Stimulated activated CD4-positive, alpha-beta T cell treated with anti-CD3 and anti-CD28 coated beads, TNF-alpha, amount 100 ng/mL, for 1 hour (primary cell): Measurements from ENCODE around the gene EIF5AL1.
"Not testable (repeated sequence)": the region's sequence is repeated elsewhere in the genome, so short reads cannot be mapped to it uniquely, and the experiment has no call there.

Experiments used
- DNase-seq, 3 donors: peaks; one replicate each; pipeline ENCODE4 v3.0.0-alpha.2; 2020; ENCODE audit warnings: low read depth in 3 of 3, low spot score in 1 of 3

Gene EIF5AL1

DNA sequence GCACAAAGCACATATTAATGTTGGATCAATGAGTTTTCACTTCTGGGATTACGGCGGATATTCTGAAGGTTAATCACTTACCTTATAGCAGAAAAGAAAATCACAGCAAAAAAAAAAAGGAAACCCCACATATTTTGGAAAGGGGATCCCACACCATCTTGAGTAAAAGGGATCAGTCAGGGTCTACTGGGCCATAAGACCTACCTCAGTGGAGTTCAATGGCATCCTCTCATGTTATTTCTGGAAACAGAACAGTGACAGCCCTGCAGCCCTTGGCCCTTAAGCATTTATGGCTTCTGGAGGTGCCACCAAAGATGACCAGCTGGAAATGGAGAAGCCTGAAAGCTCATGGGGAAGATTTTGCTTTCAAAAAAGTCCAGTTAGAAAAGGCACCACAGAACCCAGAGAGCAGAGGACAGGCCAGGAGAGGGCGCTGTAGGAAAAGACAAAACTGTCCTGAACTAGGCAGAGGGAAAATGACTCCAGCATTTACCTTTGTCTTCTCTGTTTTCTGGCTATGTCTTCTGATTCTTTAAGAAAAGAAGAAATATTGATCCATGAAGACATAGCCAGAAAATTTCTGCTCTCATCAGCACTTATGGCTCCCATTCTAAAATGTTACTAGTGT lies 2.9 kb upstream of the EIF5AL1 start:
- not testable (repeated sequence) for DNase-seq

DNA sequence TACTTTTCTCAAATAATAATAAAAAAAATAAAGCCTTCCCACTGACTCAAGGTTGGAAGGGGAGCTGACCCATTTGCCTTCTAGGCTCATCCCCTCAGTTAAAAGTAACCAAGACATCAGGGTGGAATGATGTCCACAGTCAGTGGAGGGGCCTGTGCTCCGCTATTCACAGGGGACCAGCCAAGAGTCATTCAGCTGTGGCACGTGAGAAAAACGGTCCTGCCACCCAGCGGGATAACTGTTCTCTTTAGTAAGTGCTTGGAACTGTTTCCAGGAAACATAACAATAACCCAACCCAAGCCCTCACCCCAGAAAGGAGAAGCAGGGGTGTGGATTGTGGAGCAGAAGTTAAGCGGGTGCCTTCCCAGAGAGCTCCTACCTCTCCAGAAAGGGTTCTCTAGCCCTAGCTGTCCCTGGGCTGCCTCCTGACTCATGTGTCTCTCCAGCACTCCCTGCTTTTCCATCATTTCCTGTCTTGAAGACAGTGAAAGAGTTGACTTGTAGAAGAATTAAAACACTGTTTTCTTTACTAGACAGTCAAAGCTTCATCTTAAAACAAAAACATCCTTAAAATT lies 2.3 kb upstream of the EIF5AL1 start:
- DNase-seq, result not testable (repeated sequence)

DNA sequence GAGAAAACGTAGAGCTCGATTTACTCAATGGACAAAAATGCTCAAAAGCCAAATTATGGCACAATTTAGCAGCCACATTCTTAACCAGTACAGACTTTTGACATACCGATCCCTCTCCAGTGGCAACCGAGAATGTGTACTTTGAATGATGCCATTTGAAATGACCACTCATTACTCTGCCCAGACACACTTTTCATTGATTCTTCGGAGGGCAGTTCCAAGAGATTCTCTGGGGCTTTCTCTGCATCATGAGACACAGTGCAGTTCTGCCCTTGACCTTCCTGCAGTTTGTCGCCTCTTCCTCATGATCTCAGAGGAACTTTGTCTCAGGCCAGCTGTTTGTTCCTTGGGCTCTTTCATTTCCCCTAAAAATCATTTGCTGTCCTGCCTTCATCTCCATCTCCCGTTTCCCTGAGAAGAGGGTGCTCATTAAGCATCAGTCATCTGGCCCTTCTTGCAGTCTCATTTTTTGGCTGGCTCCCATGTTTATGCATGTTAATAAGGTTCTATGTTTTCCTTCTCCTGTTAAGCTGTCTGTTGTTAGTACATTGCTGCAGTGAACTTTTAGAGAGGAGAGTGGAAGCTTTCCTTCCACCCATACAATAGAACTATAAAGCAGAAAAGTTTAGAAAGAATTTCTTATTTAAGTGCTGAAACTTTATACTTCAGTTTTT lies 4.3 kb downstream of the EIF5AL1 start:
- DNase-seq, result not testable (repeated sequence)

GRCh38 chr10:79517567-79517966 lies 5.2 kb downstream of the EIF5AL1 start:
- not testable (repeated sequence) for DNase-seq

- not testable (repeated sequence) for DNase-seq
Measured at GRCh38 chr10:79521751-79522150, 9.4 kb downstream of the EIF5AL1 start.

DNA sequence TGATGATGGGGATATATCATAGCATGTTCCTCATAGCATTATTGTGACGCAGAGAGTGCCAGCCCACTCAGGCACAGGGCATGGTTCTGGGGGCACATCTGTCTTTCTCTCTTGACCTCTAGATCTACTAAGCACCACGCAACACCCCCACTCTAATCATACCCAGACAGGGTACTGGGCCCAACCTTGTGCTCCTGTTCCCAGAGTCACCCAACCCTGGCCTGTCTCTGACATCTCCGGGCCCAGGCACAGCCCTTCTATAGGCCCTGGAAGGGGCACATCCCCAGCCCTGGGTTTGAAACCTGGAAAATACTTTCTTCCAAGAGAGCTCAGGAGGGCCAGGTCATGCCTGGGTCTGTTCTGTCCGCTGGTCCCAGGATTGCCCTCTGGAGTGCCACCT lies 10.1 kb downstream of the EIF5AL1 start:
- DNase-seq, result not testable (repeated sequence)

- not testable (repeated sequence) for DNase-seq
Measured at GRCh38 chr10:79523157-79523853, 11.0 kb downstream of the EIF5AL1 start.

GRCh38 chr10:79525049-79525710 lies 12.8 kb downstream of the EIF5AL1 start:
- not testable (repeated sequence) for DNase-seq

DNA sequence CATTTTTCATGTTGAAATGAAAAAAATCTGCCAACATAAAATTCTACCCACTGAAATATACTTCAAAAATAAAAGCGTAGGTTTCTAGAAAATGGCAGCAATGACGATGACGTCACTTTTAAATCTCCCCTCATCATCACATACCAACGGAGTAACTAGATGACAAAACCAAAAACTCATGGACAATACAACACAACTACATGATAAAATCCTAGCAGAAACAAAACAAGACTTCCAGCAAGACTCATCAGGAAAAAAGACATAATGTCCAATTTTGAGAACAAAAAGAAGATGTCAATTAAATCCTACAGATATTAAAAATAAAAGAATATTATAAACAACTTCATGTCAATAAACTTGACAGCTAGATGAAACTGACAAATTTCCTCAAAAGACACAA lies 15.9 kb downstream of the EIF5AL1 start:
- DNase-seq, result not testable (repeated sequence)

DNA sequence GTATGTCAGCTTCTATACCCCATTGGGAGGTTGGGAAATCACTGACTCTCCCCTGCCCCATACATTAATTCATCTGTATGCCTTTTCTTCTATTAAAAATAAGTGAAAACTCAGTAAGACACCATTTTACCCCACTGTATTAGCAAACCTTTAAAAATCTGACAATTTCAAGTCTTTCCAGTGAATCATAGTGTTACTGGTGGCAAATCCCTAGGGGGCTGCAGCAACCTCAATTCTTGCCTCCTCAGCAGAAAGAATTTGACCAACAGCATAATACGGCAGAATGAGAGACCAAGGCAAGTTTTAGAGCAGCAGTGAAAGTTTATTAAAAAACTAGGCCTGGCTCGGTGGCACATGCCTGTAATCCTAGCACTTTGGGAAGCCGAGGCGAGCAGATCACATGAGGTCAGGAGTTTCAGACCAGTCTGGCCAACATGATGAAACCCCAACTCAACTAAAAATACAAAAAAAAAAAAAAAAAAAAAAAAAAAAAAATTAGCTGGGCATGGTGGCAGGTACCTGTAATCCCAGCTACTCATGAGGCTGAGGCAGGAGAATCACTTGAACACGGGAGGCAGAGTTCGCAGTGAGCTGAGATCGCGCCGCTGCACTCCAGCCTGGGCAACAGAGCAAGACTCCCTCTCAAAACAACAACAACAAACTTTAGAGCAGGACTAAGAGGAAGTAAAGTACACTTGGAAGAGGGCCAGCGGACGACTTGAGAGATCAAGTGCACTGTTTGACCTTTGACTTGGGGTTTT lies 21.0 kb downstream of the EIF5AL1 start:
- DNase-seq, result not testable (repeated sequence)

- not testable (repeated sequence) for DNase-seq
Measured at GRCh38 chr10:79533903-79534175, 21.5 kb downstream of the EIF5AL1 start.

- DNase-seq, result not testable (repeated sequence)
Measured at GRCh38 chr10:79538311-79538710, 26.0 kb downstream of the EIF5AL1 start.

GRCh38 chr10:79540930-79541329 lies 28.6 kb downstream of the EIF5AL1 start:
- DNase-seq, result not testable (repeated sequence)

DNA sequence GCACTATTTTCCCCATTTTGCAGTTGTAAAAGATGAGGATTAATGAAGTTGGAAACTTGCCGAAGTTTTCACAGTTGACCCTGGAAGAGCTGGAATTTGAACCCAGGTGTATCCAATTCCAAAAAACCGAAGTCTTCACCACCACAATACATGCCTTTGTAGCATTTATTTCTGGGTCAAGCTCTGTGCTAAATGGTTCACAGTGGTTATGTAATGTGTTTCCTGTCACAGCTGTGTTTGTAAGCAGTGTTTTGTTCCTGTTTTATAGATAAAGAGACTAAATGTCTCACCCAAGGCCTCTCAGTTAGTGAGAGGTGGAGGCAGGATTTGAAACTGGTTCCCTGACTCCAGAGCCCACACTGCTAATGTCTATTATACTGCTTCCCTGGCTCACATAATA lies 30.3 kb downstream of the EIF5AL1 start:
- no peak for DNase-seq

- not testable (repeated sequence) for DNase-seq
Measured at GRCh38 chr10:79544408-79544807, 32.1 kb downstream of the EIF5AL1 start.

- DNase-seq, result not testable (repeated sequence)
Measured at GRCh38 chr10:79544926-79545659, 32.8 kb downstream of the EIF5AL1 start.

DNA sequence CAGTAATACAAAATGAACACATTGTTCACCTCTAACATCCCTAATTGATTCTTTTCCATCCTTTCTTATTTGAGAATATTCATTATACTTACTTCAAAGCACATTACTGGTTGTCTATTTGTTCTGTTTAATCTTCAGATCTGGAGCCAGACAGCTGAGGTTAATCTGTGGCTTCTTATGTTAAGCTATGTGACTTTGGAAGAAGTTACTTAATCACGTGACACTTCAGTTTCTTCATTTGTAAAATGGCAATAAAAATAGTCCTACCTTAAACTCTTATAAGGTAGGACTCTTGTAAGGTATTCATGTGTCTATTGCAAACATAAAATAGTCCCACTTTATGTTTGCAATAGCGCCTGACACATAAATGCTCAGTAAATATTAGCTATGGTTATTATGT lies 34.8 kb downstream of the EIF5AL1 start:
- not testable (repeated sequence) for DNase-seq

DNA sequence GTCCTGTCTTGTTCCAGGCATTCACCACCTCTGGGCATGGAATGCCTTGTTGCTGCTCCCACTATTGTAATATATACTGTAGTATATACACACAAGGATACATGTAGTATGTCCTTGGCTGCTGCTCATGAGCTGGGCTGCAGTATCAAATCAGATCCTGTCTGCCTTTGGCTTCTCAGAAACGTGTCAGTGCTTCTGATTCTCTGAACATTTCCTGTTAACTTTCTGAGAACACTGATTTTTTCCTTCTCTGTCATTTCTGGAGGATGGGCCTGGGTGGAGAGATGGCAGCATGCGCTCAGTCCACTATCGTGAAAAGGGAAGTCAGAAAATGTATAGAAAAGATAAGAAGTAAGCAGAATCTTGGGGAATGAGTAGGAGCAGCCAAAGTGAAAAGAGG lies 35.6 kb downstream of the EIF5AL1 start:
- no peak for DNase-seq

- DNase-seq, result no peak
Measured at GRCh38 chr10:79552143-79552542, 39.8 kb downstream of the EIF5AL1 start.
